Left lung (tissue), 10 donors: ENCODE results near the gene CDSN. TPM values are rescaled to one million over a fixed set of nuclear protein-coding genes. Genes with fewer than 3 reads are reported as not detected.
A peak's percentile ranks its signal among the peaks of the same experiment; 100 is the strongest.

Source experiments
- ATAC-seq: fragments of 200-7000 bp; cut with Tn5 transposase; one replicate; pipeline ENCODE4 v1.9.1; 2020; ENCODE audit warnings: moderate library complexity
- DNase-seq, 4 donors: peaks; one replicate each; pipeline ENCODE4 v3.0.0-alpha.2; 2013 to 2020
- H3K27ac ChIP-seq, 2 donors: fragments of 200-600 bp; sonication (generic) in 1 of 2; one replicate each; pipeline versions ENCODE4 v1.5.0 to v1.8.0; 2020 to 2021
- H3K27me3 ChIP-seq, 2 donors: fragments of 200-600 bp; sonication (generic) in 1 of 2; one replicate each; pipeline versions ENCODE4 v1.5.0 to v1.8.0; 2020 to 2021
- H3K36me3 ChIP-seq, 2 donors: fragments of 200-600 bp; sonication (generic) in 1 of 2; one replicate each; pipeline versions ENCODE4 v1.5.0 to v1.8.0; 2020 to 2021
- H3K4me1 ChIP-seq, 2 donors: fragments of 200-600 bp; one replicate each; pipeline ENCODE4 v1.8.0; 2021
- H3K4me3 ChIP-seq, 2 donors: fragments of 200-600 bp; sonication (generic) in 1 of 2; one replicate each; pipeline versions ENCODE4 v1.5.0 to v1.8.0; 2020 to 2021; ENCODE audit warnings: mild to moderate bottlenecking in 1 of 2
- H3K9me3 ChIP-seq, 2 donors: fragments of 200-600 bp; sonication (generic) in 1 of 2; one replicate each; pipeline versions ENCODE4 v1.5.0 to v1.8.0; 2020 to 2021
- intact Hi-C, 2 donors: fragments of 100-400 bp; cut with DNase I; formaldehyde crosslinking; loops; one replicate each; pipeline versions ENCODE4 v1.11.2 to v1.14.2; 2022
- polyA plus RNA-seq, 6 donors: library from polyadenylated mRNA; unstranded; fragments of 120-200 nt; gene quantifications; one replicate each; pipeline ENCODE4 v1.2.1, GENCODE V29; 2013; ENCODE audit not compliant: insufficient read length in 6 of 6
- total RNA-seq, 2 donors: library from RNA; stranded (reverse); fragmentation: NEBNext Ultra II Directional; extraction: Animal tissue kit (Norgen Biotek cat#: 25700); gene quantifications; one replicate each; pipeline ENCODE4 v1.2.1, GENCODE V29; 2021
- TF ChIP-seq, protein P1 (sequence below), 2 donors: fragments of 200-600 bp; sonication (generic) in 1 of 2; IDR thresholded peaks; one replicate each; pipeline versions ENCODE4 v1.5.0 to v1.8.0; 2021; ENCODE audit warnings: antibody characterized with exemption in 2 of 2
- donor health status: DM: no; HTN: yes; CAD: no.
- donor health status: DM: no; HTN: no; CAD: no.

The CDSN gene
- total and polyA plus RNA-seq, 8 donors = 0.13 to 0.61 TPM; not detected in 6

DNA sequence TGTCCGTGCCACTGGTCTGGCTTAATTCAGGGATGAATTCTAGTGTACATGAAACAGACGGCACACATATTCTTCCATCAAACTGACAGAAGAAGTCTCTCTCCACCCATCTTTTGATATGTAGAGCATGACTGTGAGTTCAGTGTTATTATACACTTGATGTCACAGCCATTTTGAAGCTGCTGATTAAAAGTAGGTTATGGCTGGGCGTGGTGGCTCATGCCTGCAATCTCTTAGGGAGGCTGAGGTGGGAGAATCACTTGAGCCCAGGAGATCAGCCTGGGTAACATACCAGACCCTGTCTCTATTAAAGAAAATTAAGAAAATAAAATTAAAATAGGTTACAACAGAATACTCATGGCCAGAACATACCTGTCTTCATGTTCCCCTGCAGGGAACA is 28.6 kb downstream of the CDSN start:
- DNase-seq (no peak), ATAC-seq (no peak)
- Histone ChIP-seq H3K4me3 (no peak overlapping the region), H3K9me3 (no peaks in the 10 kb centered on the region), H3K4me1 (peaks cover 3 to 25% of the 10 kb centered on the region in 2 donors), H3K27ac (no peak overlapping the region), H3K36me3 (no peaks in the 10 kb centered on the region), H3K27me3 (no peaks in the 10 kb centered on the region)
- intact Hi-C loops = no loop called here
- TF ChIP-seq, protein P1, sequence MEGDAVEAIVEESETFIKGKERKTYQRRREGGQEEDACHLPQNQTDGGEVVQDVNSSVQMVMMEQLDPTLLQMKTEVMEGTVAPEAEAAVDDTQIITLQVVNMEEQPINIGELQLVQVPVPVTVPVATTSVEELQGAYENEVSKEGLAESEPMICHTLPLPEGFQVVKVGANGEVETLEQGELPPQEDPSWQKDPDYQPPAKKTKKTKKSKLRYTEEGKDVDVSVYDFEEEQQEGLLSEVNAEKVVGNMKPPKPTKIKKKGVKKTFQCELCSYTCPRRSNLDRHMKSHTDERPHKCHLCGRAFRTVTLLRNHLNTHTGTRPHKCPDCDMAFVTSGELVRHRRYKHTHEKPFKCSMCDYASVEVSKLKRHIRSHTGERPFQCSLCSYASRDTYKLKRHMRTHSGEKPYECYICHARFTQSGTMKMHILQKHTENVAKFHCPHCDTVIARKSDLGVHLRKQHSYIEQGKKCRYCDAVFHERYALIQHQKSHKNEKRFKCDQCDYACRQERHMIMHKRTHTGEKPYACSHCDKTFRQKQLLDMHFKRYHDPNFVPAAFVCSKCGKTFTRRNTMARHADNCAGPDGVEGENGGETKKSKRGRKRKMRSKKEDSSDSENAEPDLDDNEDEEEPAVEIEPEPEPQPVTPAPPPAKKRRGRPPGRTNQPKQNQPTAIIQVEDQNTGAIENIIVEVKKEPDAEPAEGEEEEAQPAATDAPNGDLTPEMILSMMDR (IDR thresholded peaks at IDR 0.05) = no peak

DNA sequence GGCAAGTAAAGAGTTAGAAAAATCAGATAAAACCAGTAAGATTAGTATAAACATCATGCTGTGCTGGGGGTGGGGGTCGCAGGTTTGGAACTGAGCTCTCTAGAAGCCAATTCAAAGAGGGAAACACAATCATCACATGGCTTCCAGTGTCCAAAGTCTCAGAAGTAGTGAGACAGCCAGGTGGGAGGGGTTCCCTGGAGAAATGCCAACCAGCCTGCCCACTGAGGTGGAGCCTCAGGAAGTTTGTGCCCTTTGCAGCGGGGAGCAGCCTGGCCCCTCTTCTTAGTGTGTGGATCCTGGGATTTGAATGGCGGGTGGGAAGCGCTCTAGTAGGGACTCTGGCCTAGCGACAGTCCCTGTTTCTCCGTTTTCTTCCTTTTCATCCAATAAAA is 29.3 kb downstream of the CDSN start:
- H3K4me3 ChIP-seq = no peak overlapping the region
- H3K36me3 ChIP-seq = no peaks in the 10 kb centered on the region
- no peak overlapping the region for H3K27ac ChIP-seq
- ATAC-seq (no peak), DNase-seq (no peak)
- TF ChIP-seq, protein P1 (IDR thresholded peaks at IDR 0.05) = no peak
- intact Hi-C loops = no loop called here
- no peaks in the 10 kb centered on the region for H3K27me3 ChIP-seq
- no peaks in the 10 kb centered on the region for H3K9me3 ChIP-seq
- H3K4me1 ChIP-seq = peaks cover 3 to 27% of the 10 kb centered on the region in 2 donors

DNA sequence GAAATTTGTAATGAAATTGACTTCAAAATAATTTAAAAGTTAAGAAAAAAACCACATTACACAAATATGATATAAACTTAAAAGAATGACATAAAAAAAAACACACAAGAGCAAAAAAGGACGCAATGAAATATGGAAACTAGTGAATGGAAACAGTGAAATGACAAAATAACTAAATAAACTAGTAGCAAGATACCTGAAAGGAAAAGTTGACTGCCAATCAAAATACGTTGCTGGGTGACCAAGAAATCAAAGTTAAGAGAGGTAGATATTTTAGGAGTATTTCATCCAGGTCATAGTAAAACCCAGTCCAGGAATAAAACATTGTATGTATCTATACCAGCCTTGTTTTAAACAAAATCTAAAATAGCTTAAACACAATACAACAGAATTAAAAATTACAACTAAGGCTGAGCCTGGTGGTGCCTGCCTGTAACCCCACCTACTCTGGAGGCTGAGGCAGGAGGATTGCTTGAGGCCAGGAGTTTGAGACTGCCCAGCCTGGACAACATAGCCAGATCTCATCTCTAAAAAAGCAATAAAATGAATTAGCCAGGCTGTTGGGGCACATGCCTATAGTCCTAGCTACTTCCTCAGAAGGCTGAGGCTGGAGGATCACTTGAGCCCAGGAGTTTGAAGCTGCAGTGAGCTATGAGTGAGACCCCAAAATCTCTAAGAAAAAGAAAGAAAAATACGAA is 29.8 kb downstream of the CDSN start:
- intact Hi-C loops = no loop called here
- ATAC-seq = no peak
- Histone ChIP-seq H3K27me3 (no peaks in the 10 kb centered on the region), H3K4me1 (peaks cover 3 to 27% of the 10 kb centered on the region in 2 donors), H3K27ac (no peak overlapping the region), H3K9me3 (no peaks in the 10 kb centered on the region), H3K36me3 (no peaks in the 10 kb centered on the region), H3K4me3 (no peak overlapping the region)
- TF ChIP-seq, protein P1 (IDR thresholded peaks at IDR 0.05) = no peak
- DNase-seq = no peak

DNA sequence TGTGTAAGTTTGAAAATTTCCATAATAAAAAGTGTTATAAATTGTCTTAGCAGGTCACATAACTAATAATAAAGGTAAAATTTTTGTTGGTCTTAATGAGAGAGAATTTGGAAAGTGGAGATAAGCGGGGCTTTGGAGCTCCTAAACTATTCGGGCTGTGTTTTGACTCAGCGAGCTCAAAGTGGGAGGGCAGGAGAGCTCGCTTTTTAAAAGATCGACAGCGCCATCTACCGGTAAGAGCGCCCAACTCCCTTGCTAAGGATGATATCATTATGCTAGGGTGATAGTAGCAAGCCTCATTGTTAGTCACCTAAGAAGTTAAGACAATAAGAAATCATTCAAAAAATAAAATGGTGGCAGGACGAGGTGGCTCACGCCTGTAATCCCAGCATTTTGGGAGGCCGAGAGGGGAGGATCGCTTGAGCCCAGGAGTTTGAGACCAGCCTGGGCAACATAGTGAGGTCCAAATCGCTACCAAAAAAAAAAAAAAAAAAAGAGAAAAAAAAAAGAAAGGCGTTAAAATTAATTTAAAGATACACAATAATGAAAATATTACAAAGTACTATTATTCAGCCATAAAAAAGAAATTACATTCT is 32.7 kb downstream of the CDSN start:
- H3K27ac ChIP-seq = no peak overlapping the region

More for the DNA sequence above, 32.7 kb downstream of the CDSN start:
- Histone ChIP-seq H3K9me3 (no peaks in the 10 kb centered on the region), H3K4me1 (peaks cover 3 to 13% of the 10 kb centered on the region in 2 donors), H3K27me3 (no peaks in the 10 kb centered on the region), H3K4me3 (no peak overlapping the region), H3K36me3 (no peaks in the 10 kb centered on the region)
- TF ChIP-seq, protein P1 (IDR thresholded peaks at IDR 0.05) = peak; percentile 73 to 89
- DNase-seq (peak; percentile 78 to 89 (median 82)), ATAC-seq (peak; percentile 99)
- intact Hi-C loops = no loop called here
